Upper lobe of left lung (tissue), 4 donors: ENCODE data around the gene COL2A1.

Source experiments
- EP300 ChIP-seq, 4 donors: sonication (generic); formaldehyde crosslinking; IDR thresholded peaks; one replicate each; pipeline ENCODE4 v1.5.1; 2017; ENCODE audit warnings: antibody characterized with exemption in 4 of 4, control low read depth in 2 of 4
- POLR2A ChIP-seq, 4 donors: fragments of 450-650 bp; IDR thresholded peaks; one replicate each; pipeline ENCODE4 v1.5.1; 2016 to 2017; ENCODE audit warnings: antibody characterized with exemption in 4 of 4, mild to moderate bottlenecking in 2 of 4
- POLR2AphosphoS5 ChIP-seq, 2 donors: sonication (generic); formaldehyde crosslinking; IDR thresholded peaks; one replicate each; pipeline ENCODE4 v1.5.1; 2017; ENCODE audit warnings: antibody characterized with exemption in 2 of 2
- TF ChIP-seq, protein P1 (sequence below), 6 experiments: fragments of 450-650 bp in 4 of 6; fragments of 200-600 bp in 2 of 6; sonication (generic) in 2 of 6; IDR thresholded peaks; one replicate each; pipeline ENCODE4 v1.5.1; 2016 to 2019; ENCODE audit warnings: antibody characterized with exemption in 6 of 6

DNA sequence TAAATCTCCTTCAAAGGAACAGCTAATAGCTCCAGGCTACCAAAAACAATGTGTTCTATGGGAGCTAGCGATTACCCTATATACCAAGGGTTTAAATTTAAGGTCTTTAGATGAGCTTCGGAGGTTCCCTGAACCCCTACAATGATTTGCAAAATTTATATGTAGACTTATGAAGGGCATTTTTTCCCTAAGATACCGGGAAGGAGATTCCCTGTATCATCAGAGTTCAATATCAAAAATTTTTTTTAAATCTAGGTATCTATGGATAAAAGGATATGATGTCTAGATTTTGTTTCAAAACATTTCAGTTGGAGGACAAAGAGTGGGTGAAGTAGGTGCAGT, 17.9 kb upstream of the COL2A1 start:
- TF ChIP-seq, protein P1, sequence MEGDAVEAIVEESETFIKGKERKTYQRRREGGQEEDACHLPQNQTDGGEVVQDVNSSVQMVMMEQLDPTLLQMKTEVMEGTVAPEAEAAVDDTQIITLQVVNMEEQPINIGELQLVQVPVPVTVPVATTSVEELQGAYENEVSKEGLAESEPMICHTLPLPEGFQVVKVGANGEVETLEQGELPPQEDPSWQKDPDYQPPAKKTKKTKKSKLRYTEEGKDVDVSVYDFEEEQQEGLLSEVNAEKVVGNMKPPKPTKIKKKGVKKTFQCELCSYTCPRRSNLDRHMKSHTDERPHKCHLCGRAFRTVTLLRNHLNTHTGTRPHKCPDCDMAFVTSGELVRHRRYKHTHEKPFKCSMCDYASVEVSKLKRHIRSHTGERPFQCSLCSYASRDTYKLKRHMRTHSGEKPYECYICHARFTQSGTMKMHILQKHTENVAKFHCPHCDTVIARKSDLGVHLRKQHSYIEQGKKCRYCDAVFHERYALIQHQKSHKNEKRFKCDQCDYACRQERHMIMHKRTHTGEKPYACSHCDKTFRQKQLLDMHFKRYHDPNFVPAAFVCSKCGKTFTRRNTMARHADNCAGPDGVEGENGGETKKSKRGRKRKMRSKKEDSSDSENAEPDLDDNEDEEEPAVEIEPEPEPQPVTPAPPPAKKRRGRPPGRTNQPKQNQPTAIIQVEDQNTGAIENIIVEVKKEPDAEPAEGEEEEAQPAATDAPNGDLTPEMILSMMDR (IDR thresholded peaks at IDR 0.05), result no peak
- no peak for TF ChIP-seq POLR2A (IDR thresholded peaks at IDR 0.05)
- TF ChIP-seq POLR2AphosphoS5 (IDR thresholded peaks at IDR 0.05), result no peak
- no peak for TF ChIP-seq EP300 (IDR thresholded peaks at IDR 0.05)
